ENCODE results near the gene SETD7. TPM values are rescaled to one million over a fixed set of nuclear protein-coding genes. Genes with fewer than 3 reads are reported as not detected.

SETD7 gene
- total RNA-seq = 44.4 and 51.1 TPM in 2 replicates

- peak; percentile 40 to 90 for DNase-seq (ENCODE audit: low read depth in 2 of 2)
Observed at GRCh38 chr4:139556071-139556723, at the start of gene SETD7. TSS of gene SETD7 (minus strand) at chr4:139556219. CDS start at chr4:139556137, 82 bp downstream.

GRCh38 chr4:139605516-139605915 lies 49.5 kb upstream of the SETD7 start:
- DNase-seq (ENCODE audit: low read depth in 2 of 2) = no peak

- peak; percentile 53 to 65 for DNase-seq (ENCODE audit: low read depth in 2 of 2)
Observed at GRCh38 chr4:139603576-139604410, 47.8 kb upstream of the SETD7 start.

GRCh38 chr4:139602776-139603360 lies 46.8 kb upstream of the SETD7 start:
- DNase-seq (ENCODE audit: low read depth in 2 of 2) = no peak

- DNase-seq (ENCODE audit: low read depth in 2 of 2) = no peak
Observed at GRCh38 chr4:139600662-139601061, 44.6 kb upstream of the SETD7 start.

GRCh38 chr4:139599594-139600374 lies 43.8 kb upstream of the SETD7 start:
- peak in 1 of 2 donors; percentile 40 for DNase-seq (ENCODE audit: low read depth in 2 of 2)

- no peak for DNase-seq (ENCODE audit: low read depth in 2 of 2)
Observed at GRCh38 chr4:139599076-139599475, 43.1 kb upstream of the SETD7 start.

GRCh38 chr4:139596684-139597279 lies 40.8 kb upstream of the SETD7 start:
- DNase-seq (ENCODE audit: low read depth in 2 of 2) = no peak

- no peak for DNase-seq (ENCODE audit: low read depth in 2 of 2)
Observed at GRCh38 chr4:139596034-139596683, 40.1 kb upstream of the SETD7 start.

- no peak for DNase-seq (ENCODE audit: low read depth in 2 of 2)
Observed at GRCh38 chr4:139594591-139595185, 38.7 kb upstream of the SETD7 start.

GRCh38 chr4:139593091-139593564 lies 37.1 kb upstream of the SETD7 start:
- no peak for DNase-seq (ENCODE audit: low read depth in 2 of 2)

GRCh38 chr4:139589336-139590018 lies 33.5 kb upstream of the SETD7 start:
- DNase-seq (ENCODE audit: low read depth in 2 of 2) = no peak

- DNase-seq (ENCODE audit: low read depth in 2 of 2) = no peak
Observed at GRCh38 chr4:139587446-139587845, 31.4 kb upstream of the SETD7 start.

GRCh38 chr4:139585473-139585872 lies 29.5 kb upstream of the SETD7 start:
- no peak for DNase-seq (ENCODE audit: low read depth in 2 of 2)

- no peak for DNase-seq (ENCODE audit: low read depth in 2 of 2)
Observed at GRCh38 chr4:139584784-139585183, 28.8 kb upstream of the SETD7 start.

GRCh38 chr4:139584013-139584412 lies 28.0 kb upstream of the SETD7 start:
- DNase-seq (ENCODE audit: low read depth in 2 of 2) = no peak

GRCh38 chr4:139582044-139582443 lies 26.0 kb upstream of the SETD7 start:
- no peak for DNase-seq (ENCODE audit: low read depth in 2 of 2)

- no peak for DNase-seq (ENCODE audit: low read depth in 2 of 2)
Observed at GRCh38 chr4:139581096-139581495, 25.1 kb upstream of the SETD7 start.

GRCh38 chr4:139576219-139576618 lies 20.2 kb upstream of the SETD7 start:
- DNase-seq (ENCODE audit: low read depth in 2 of 2) = no peak

GRCh38 chr4:139575072-139575471 lies 19.1 kb upstream of the SETD7 start:
- no peak for DNase-seq (ENCODE audit: low read depth in 2 of 2)
